HG03095 (cell line): Measurements from ENCODE around the gene TTC23L.
A peak's percentile ranks its signal among the peaks of the same experiment; 100 is the strongest.

Source experiments
- ATAC-seq: cut with Tn5 transposase; IDR thresholded peaks from one replicate; pipeline ENCODE4 v1.9.1; 2021; ENCODE audit warnings: moderate library complexity; ENCODE audit not compliant: unreplicated experiment

The TTC23L gene

DNA sequence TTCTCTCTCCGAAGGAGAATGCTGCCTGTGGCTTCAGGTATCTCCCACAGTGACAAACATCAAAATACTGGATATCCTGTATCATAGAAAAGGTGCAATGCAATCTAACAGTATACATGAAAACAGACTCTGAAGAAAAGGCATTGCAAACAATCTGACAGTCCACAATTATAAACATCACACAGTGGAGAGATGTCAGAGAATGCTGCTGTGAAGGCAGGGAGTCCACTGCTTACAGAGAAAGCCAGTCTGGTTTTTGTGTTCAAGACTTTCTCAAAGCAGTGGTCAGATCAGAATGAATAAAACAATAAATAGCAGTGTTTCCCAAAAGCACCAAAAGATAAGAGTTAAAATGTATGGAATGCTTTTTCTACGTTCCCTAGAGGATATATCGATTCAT is 28.7 kb downstream of the TTC23L start:
- no peak for ATAC-seq

GRCh38 chr5:34868791-34869190 is 29.8 kb downstream of the TTC23L start:
- no peak for ATAC-seq

DNA sequence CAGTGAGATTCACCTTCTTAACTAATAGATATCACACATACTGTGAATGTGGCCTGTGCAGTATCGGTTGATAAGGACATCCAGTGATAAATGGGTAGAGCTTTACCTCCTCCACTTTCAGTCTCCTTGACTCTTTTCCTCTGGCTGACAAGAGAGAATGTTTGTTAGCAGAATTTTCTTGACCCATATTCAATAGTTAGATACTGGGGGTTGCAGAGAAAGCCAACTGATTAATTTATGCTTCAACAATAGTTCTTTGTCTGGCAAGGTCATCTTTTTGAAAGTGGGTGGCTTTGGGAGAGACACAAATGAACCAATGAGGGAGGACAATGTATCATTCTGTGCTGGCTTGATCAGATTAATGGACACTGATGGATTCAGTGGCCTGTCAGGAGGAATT is 30.3 kb downstream of the TTC23L start:
- no peak for ATAC-seq

GRCh38 chr5:34870382-34870781 is 31.4 kb downstream of the TTC23L start:
- no peak for ATAC-seq

DNA sequence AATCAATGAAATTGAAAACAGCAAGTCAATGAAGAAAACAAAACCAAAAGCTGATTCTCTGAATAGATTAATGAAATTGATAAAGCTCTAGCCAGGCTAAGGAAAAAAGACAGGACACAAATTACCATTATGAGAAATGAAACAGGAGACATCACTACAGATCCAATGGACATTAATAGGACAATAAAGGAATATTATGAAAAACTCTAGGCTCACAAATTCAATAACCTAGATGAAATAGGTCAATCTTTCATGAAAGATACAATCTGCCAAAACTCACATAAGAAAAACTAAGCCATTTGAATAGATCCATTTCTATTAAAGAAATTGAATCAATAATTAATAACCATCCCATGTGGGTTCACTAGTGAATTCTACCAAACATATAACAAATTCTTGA is 37.3 kb downstream of the TTC23L start:
- no peak for ATAC-seq

DNA sequence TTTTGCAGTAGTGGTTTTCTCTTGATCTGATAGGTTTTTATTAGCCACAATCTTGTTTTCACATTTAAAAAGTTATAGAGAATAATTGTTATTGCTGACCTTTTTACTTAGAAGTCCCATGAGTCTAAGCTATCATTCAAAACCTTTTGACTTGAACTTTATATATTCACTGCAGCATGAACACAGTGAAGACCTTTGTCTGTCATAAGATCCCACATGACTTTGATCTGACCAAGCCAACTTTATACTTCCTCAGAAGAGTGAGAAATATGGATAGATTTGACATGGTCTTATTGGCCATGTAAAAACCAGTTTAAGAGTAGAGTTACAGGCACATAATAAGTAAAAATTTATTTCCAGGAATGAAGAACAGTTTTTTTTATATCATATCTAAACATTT is 42.3 kb downstream of the TTC23L start:
- ATAC-seq: no peak

DNA sequence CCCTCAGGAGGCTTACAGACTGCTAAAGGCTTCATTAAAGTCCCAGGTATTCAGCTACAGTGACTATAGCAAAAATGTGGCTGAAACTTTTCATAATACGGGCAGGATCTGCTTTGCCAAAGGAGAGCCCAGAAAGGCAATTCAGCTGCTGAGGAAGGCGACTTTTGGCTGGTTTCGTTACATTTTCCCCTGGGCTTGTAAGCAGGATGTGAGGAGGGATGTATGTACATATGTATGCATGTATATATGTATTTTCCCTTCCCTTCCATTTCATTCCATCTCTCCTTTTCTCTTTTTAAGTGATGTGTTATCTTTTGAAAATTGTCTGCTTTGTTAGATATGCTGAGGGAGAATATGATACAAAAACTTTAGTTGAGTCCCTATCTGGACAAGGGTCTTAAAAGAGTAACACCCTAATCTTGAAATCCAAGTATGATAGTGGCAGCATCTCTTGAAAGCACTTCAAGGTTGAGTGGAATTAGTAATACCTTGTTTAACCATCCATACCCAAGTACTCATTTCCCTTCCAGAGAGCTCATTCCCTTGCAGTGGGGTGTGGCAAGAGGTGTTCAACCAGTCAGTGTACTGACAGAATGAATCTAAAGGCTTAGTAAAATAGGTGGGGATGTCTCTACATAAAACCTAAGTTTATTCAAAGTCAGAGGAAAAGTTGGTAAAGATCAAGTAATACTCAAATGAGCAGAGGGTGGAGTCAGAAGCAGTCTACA is 47.6 kb downstream of the TTC23L start:
- ATAC-seq: no peak

DNA sequence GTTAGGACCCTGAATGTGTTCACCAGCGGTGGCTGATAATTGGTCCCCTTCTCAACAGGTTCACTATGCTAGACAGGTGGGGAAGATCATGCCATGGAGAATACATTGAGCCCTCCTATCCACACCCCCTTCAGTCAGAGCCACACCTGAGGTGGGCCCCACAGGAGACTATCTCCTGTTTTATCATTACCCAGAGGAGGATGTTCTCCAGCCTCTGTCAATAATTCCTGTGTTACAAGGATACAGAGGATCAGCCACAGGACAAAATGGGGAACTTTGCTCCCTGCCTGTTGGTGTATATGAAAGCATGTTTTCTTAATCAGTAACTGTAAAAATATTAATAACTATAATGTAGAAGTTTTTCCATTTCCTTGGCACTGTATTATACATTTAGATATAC is 50.4 kb downstream of the TTC23L start:
- no peak for ATAC-seq

GRCh38 chr5:34891981-34892380 is 53.0 kb downstream of the TTC23L start:
- no peak for ATAC-seq

GRCh38 chr5:34892414-34892813 is 53.5 kb downstream of the TTC23L start:
- ATAC-seq: no peak

DNA sequence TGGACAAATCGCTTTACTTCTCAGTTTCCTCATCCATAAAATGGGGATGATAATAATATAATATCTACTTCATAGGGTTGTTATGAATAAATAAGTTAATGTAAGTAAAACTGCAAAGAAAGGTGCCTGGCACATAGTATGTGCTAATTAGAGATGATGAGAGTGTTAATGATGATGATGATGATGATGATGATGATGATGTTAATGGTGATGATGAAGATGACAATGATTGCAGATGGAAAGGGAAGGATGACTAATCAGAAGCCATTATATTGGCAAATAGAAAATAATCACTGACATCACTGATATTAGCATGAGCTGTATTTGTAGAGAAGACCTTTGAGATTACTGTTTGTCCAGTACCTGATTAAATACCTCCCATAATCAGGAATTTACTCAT is 55.8 kb downstream of the TTC23L start:
- no peak for ATAC-seq

DNA sequence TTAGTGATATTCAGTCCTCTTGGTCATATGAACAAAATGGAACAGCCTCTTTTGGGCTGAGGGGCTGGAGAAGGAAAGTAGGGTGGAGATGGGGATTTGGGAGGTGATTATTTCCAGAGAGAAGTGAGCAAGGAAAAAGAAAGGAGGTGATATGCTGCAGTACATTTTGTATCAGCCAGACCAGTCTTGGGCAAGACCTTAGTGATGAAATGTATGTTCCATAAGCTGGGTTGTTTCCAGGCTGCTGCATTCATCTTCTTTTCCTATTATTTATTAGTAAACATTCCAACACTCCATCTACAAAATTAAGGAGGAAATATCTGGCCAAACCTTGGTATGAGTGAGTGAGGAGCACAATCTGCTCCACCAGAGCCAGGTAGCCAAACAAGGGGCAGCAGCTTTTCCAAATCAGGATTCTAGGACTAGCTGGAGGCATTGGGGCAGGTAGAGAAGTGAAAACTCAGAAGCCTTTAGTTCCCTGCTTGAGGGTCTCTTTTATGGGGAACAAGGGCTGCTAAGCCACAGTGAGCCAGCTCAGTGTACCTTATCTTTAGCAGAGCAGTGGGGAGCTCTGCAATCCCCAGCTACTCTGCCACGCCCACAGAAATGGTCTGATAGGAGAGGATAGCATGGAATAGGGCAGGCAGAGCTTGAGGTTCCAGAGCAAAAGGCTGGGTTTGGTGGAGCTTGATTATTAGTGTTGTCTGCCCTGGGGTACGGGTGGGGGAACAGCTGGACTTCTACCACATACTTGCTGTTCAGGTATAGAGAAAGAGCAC is 56.9 kb downstream of the TTC23L start:
- ATAC-seq: no peak

- ATAC-seq: no peak
Observed at GRCh38 chr5:34897646-34898045, 58.7 kb downstream of the TTC23L start.

DNA sequence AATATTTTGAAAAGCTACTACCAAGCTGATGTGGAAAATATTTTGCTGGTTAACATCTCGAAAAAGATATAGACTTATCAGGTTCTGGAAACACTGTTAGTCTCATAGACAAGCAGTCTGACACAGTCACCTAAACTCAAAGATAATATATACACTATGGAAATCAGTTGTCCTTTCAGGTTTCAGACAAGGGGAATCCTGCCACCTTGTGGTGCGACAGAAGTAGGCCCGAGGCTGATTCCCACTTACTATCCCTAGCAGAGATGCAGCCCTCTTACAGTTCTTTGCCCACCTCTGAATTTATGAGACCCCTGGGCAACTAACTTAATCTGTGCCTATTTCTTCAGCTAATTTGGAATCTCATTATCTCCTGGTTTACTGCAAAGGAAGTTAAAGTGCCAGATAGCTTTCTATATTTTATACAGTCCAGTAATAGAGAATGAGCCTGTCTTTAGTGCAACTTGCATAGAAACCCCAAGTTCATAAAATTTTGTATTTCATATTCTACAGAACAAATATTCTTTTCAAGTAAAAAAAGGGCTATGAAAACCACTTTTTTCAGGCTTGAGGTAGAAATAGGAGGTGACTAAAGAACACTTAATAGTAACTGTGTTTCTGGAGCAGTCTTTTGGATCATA is 59.4 kb downstream of the TTC23L start:
- peak; percentile 81 for ATAC-seq

GRCh38 chr5:34899066-34899465 is 60.1 kb downstream of the TTC23L start:
- ATAC-seq: no peak

- no peak for ATAC-seq
Observed at GRCh38 chr5:34900652-34901051, 61.7 kb downstream of the TTC23L start.

GRCh38 chr5:34903260-34903659 is 64.3 kb downstream of the TTC23L start:
- no peak for ATAC-seq

- no peak for ATAC-seq
Observed at GRCh38 chr5:34905564-34905963, 66.6 kb downstream of the TTC23L start.

DNA sequence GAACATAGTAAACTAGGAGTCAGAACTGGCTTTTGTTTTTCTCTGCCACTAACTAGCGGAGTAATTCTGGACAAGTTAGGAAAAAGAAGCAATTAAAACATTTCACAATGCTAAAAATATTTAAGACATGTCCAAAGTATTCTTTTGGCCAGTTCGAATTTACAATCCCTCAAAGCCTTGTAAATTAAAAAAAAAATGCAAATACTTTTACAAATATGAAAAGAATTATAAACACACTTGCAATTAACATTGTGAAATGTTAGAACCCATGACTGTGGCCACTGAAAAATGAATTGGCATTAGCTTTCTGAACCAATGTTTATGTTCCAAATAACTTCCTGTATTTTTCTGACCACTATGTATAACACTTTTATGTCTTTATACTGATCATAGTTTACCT is 74.1 kb downstream of the TTC23L start:
- ATAC-seq: no peak

DNA sequence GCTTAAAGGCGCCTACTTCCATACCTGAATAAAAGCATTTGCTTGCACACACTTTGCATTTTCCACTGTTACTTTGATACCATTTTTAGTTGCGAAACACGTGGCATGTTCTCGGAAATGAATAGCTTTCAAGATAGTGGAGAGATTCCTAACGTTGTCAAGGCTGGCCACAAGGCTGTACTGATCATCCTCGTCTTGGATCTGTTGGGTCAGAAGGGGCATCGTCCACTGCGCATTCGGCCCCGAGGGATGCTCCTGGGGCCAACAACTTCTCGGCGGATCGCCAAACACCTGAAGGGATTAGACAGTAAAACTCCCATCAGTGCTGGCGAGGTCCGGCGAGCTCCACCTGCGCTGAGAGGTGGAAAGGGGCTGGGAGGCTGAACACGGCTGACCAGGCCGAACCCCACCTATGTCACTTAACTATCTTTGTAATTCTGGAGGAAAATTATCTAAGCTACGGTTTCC is 75.7 kb downstream of the TTC23L start:
- ATAC-seq: peak; percentile 9

- ATAC-seq: peak; percentile 98
Observed at GRCh38 chr5:34915139-34915855, 76.3 kb downstream of the TTC23L start, which contains the start of the genes BRIX1 and RAD1. Gene BRIX1 (plus strand): TSS chr5:34915711. CDS start chr5:34915739, 28 bp downstream. Gene RAD1 (minus strand): TSS chr5:34915504. CDS start chr5:34914892, 612 bp downstream.
